ENCODE data around the gene PARG. TPM values are rescaled to one million over a fixed set of nuclear protein-coding genes. Genes with fewer than 3 reads are reported as not detected.
"Not testable (repeated sequence)": the region's sequence is repeated elsewhere in the genome, so short reads cannot be mapped to it uniquely, and the experiment has no call there.

Gene PARG
- total RNA-seq, 1 experiment from 2014 or later = 42.4 TPM

DNA sequence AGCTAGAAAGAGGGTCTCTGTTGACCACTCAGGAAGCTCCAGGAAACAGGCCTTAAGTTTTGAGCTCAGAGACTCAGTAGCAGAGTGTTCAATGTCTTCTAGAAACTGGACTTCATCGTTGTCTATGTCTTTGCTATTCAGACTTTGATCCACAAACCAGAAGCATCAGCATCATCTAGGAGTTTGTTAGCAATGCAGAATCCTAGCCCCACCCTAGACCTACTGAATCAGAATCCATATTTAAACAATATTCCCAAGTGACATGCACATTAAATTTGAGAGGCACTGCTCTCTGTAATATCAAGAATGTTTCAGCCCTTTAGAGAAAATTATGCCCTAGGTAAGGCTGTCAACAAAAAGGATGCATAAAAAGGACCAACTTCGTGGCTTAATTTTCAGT is 166.8 kb downstream of the PARG start:
- intact Hi-C loops (cut with micrococcal nuclease; ENCODE audit: unreplicated experiment) = no loop called here
- BruUV-seq (replicated peaks) = no TSS peak
- DNase-seq (ENCODE audit: low spot score) = no peak
- ChIA-PET CTCF (no interaction called here), POLR2A (ENCODE audit: low non-redundant PET) (no interaction called here)
- no peak overlapping the region for H3K27ac ChIP-seq (ENCODE audit: low read depth, low read length, poor library complexity, severe bottlenecking)
- H3K4me1 ChIP-seq (ENCODE audit: insufficient read depth, low read length, poor library complexity, severe bottlenecking) = no peaks in the 10 kb centered on the region
- TF ChIP-seq, protein P1, sequence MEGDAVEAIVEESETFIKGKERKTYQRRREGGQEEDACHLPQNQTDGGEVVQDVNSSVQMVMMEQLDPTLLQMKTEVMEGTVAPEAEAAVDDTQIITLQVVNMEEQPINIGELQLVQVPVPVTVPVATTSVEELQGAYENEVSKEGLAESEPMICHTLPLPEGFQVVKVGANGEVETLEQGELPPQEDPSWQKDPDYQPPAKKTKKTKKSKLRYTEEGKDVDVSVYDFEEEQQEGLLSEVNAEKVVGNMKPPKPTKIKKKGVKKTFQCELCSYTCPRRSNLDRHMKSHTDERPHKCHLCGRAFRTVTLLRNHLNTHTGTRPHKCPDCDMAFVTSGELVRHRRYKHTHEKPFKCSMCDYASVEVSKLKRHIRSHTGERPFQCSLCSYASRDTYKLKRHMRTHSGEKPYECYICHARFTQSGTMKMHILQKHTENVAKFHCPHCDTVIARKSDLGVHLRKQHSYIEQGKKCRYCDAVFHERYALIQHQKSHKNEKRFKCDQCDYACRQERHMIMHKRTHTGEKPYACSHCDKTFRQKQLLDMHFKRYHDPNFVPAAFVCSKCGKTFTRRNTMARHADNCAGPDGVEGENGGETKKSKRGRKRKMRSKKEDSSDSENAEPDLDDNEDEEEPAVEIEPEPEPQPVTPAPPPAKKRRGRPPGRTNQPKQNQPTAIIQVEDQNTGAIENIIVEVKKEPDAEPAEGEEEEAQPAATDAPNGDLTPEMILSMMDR (conservative IDR thresholded peaks at IDR 0.05; ENCODE audit: low read depth, low read length) = no peak
- TF ChIP-seq EZH2 (IDR thresholded peaks at IDR 0.05; ENCODE audit: borderline replicate concordance, low read depth, low read length, poor library complexity, severe bottlenecking) = no peak
- H3K9me3 ChIP-seq (ENCODE audit: low read depth, low read length, poor library complexity, severe bottlenecking) = no peaks in the 10 kb centered on the region
- no peaks in the 10 kb centered on the region for H3K36me3 ChIP-seq (ENCODE audit: insufficient read depth, low read length, poor library complexity, severe bottlenecking)
- no peak overlapping the region for H3K4me3 ChIP-seq (ENCODE audit: low read depth, low read length, poor library complexity, severe bottlenecking)
- peaks cover 23% of the 10 kb centered on the region for H3K27me3 ChIP-seq (replicated peaks; ENCODE audit: insufficient read depth, low read depth, low read length, poor library complexity)

DNA sequence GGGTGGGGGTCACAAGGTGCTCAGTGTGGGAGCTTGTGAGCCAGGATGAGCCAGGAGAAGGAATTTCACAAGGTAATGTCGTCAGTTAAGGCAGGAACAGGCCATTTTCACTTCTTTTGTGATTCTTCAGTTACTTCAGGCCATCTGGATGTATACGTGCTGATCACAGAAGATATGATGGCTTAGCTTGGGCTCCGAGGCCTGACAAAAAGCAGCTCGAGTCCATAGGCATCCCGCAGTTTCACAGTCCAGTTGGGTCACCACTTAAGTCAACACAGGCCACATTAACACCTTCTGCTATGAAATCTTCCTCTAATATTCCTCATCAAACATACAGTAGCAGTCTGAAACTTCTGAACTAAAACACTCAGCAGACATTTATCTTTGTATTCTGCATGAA is 168.9 kb downstream of the PARG start:
- peaks cover 38% of the 10 kb centered on the region for H3K27me3 ChIP-seq (replicated peaks; ENCODE audit: insufficient read depth, low read depth, low read length, poor library complexity)
- H3K36me3 ChIP-seq (ENCODE audit: insufficient read depth, low read length, poor library complexity, severe bottlenecking); intact Hi-C loops (cut with micrococcal nuclease; ENCODE audit: unreplicated experiment); H3K27ac ChIP-seq (ENCODE audit: low read depth, low read length, poor library complexity, severe bottlenecking); H3K4me3 ChIP-seq (ENCODE audit: low read depth, low read length, poor library complexity, severe bottlenecking); H3K9me3 ChIP-seq (ENCODE audit: low read depth, low read length, poor library complexity, severe bottlenecking); H3K4me1 ChIP-seq (ENCODE audit: insufficient read depth, low read length, poor library complexity, severe bottlenecking); POLR2A ChIA-PET (ENCODE audit: low non-redundant PET); BruUV-seq (replicated peaks); DNase-seq (ENCODE audit: low spot score); CTCF ChIA-PET: not testable (repeated sequence)

DNA sequence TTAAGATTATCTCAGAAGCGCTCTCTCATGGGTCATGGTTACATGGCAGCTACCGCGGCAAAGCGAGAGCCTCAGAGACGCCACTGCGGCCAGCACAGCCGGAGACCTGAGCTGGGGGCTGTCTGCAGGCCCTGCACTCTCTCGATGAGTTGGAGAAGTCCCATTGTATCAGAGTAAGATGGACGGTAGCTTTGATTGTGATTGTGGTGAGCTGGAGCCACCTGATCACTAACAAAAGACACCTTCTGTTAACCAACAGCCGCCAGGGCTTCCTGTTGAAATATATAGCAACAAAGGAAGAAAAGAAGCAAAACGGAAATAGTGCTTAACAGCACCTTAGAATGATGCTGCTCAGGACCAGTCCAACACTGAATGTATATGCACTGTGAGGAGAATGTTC is 170.8 kb downstream of the PARG start:
- H3K4me3 ChIP-seq (ENCODE audit: low read depth, low read length, poor library complexity, severe bottlenecking); CTCF ChIA-PET; DNase-seq (ENCODE audit: low spot score); BruUV-seq (replicated peaks); intact Hi-C loops (cut with micrococcal nuclease; ENCODE audit: unreplicated experiment); H3K9me3 ChIP-seq (ENCODE audit: low read depth, low read length, poor library complexity, severe bottlenecking); H3K4me1 ChIP-seq (ENCODE audit: insufficient read depth, low read length, poor library complexity, severe bottlenecking); H3K36me3 ChIP-seq (ENCODE audit: insufficient read depth, low read length, poor library complexity, severe bottlenecking); POLR2A ChIA-PET (ENCODE audit: low non-redundant PET); H3K27ac ChIP-seq (ENCODE audit: low read depth, low read length, poor library complexity, severe bottlenecking): not testable (repeated sequence)
- peaks cover 43% of the 10 kb centered on the region for H3K27me3 ChIP-seq (replicated peaks; ENCODE audit: insufficient read depth, low read depth, low read length, poor library complexity)

DNA sequence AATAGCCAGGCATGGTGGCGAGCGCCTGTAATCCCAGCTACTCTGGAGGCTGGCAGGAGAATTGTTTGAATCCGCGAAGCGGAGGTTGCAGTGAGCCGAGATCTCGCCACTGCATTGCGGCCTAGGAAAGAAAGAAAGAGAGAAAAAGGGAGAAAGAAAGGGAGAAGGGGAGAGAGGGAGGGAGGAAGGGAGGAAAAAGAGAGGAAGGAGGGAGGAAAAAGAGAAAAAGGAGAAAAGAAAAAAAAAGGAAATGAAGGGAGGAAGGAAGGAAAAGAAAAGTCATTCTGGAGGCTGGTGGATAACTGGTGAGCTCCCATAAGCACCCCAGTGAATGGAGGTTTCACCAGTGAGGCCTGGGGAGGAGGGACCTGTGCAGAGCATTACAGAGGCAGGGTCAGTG is 172.1 kb downstream of the PARG start:
- Histone ChIP-seq H3K27ac (ENCODE audit: low read depth, low read length, poor library complexity, severe bottlenecking) (no peak overlapping the region), H3K4me3 (ENCODE audit: low read depth, low read length, poor library complexity, severe bottlenecking) (no peak overlapping the region), H3K4me1 (ENCODE audit: insufficient read depth, low read length, poor library complexity, severe bottlenecking) (no peaks in the 10 kb centered on the region), H3K36me3 (ENCODE audit: insufficient read depth, low read length, poor library complexity, severe bottlenecking) (no peaks in the 10 kb centered on the region), H3K9me3 (ENCODE audit: low read depth, low read length, poor library complexity, severe bottlenecking) (no peaks in the 10 kb centered on the region), H3K27me3 (replicated peaks; ENCODE audit: insufficient read depth, low read depth, low read length, poor library complexity) (peaks cover 42% of the 10 kb centered on the region)
- ChIA-PET CTCF (no interaction called here), POLR2A (ENCODE audit: low non-redundant PET) (no interaction called here)
- TF ChIP-seq EZH2 (IDR thresholded peaks at IDR 0.05; ENCODE audit: borderline replicate concordance, low read depth, low read length, poor library complexity, severe bottlenecking) = no peak
- TF ChIP-seq, protein P1 (conservative IDR thresholded peaks at IDR 0.05; ENCODE audit: low read depth, low read length) = no peak
- no peak for DNase-seq (ENCODE audit: low spot score)
- intact Hi-C loops (cut with micrococcal nuclease; ENCODE audit: unreplicated experiment) = no loop called here
- no TSS peak for BruUV-seq (replicated peaks)

All from A673 (cell line).